ENCODE results near the gene CNNM3.

DNA sequence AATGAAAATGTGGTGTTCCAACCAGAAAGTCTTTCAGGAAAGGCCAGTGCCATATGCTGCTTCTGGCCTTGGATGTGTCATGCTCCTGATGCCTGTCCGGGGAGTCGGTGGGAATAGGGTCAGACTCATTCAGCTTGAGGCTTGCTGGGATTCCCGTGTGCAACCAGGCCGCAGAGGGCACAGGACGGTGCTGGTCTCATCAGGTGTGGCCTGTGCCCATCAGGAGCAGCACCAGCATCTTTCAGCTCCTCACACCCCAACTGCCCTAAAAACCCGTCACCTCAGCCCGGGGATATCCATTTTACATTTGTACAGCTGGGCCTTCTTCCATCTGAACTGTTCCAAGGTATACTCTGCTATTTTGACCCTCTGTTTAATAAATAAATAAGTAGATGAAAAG, 13.3 kb upstream of the CNNM3 start:
- TF ChIP-seq, protein P1, sequence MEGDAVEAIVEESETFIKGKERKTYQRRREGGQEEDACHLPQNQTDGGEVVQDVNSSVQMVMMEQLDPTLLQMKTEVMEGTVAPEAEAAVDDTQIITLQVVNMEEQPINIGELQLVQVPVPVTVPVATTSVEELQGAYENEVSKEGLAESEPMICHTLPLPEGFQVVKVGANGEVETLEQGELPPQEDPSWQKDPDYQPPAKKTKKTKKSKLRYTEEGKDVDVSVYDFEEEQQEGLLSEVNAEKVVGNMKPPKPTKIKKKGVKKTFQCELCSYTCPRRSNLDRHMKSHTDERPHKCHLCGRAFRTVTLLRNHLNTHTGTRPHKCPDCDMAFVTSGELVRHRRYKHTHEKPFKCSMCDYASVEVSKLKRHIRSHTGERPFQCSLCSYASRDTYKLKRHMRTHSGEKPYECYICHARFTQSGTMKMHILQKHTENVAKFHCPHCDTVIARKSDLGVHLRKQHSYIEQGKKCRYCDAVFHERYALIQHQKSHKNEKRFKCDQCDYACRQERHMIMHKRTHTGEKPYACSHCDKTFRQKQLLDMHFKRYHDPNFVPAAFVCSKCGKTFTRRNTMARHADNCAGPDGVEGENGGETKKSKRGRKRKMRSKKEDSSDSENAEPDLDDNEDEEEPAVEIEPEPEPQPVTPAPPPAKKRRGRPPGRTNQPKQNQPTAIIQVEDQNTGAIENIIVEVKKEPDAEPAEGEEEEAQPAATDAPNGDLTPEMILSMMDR (IDR thresholded peaks at IDR 0.05; ENCODE audit: insufficient read depth, low read length, poor library complexity, severe bottlenecking), result no peak
- no peak for TF ChIP-seq EZH2phosphoT487 (conservative IDR thresholded peaks at IDR 0.05; ENCODE audit: low read length)
